Loucy (cell line): ENCODE results near the gene TBCEL.

Experiments
- H2AFZ ChIP-seq: fragments of 200-600 bp; sonication (generic); 2 replicates; pipeline ENCODE4 v1.6.0; 2016; ENCODE audit warnings: antibody characterized with exemption, mild to moderate bottlenecking, low read length, moderate library complexity
- H3F3A ChIP-seq: fragments of 200-600 bp; 2 replicates; pipeline ENCODE4 v1.6.0; 2016; ENCODE audit warnings: antibody characterized with exemption, low read depth, mild to moderate bottlenecking
- H3K27me3 ChIP-seq: fragments of 200-600 bp; sonication (generic); 2 replicates; pipeline ENCODE4 v1.6.1; 2014; ENCODE audit warnings: low read length, mild to moderate bottlenecking; ENCODE audit not compliant: insufficient read depth, poor library complexity, severe bottlenecking
- H3K36me3 ChIP-seq: fragments of 200-600 bp; sonication (generic); 2 replicates; pipeline ENCODE4 v1.6.1; 2016; ENCODE audit warnings: low read length; ENCODE audit not compliant: insufficient read depth
- H3K4me1 ChIP-seq: fragments of 200-600 bp; sonication (generic); 2 replicates; pipeline ENCODE4 v1.5.1; 2014; ENCODE audit warnings: low read length, mild to moderate bottlenecking; ENCODE audit not compliant: insufficient read depth, poor library complexity, severe bottlenecking
- H3K4me2 ChIP-seq: fragments of 200-600 bp; sonication (generic); 2 replicates; pipeline ENCODE4 v1.6.0; 2014; ENCODE audit warnings: antibody characterized with exemption, low read length, low read depth, mild to moderate bottlenecking; ENCODE audit not compliant: poor library complexity, severe bottlenecking
- H3K4me3 ChIP-seq: fragments of 200-600 bp; sonication (generic); 2 replicates; pipeline ENCODE4 v1.5.1; 2014; ENCODE audit warnings: low read length, mild to moderate bottlenecking, mixed read lengths; ENCODE audit not compliant: poor library complexity, severe bottlenecking
- H3K79me2 ChIP-seq: fragments of 200-600 bp; sonication (generic); 2 replicates; pipeline ENCODE4 v1.6.1; 2014; ENCODE audit warnings: low read length; ENCODE audit not compliant: insufficient read depth
- H3K9ac ChIP-seq: fragments of 200-600 bp; sonication (generic); 2 replicates; pipeline ENCODE4 v1.6.0; 2014; ENCODE audit warnings: mild to moderate bottlenecking, low read depth, low read length, moderate library complexity; ENCODE audit not compliant: poor library complexity, severe bottlenecking
- H3K9me2 ChIP-seq: fragments of 200-600 bp; sonication (generic); replicated peaks from 2 replicates; pipeline ENCODE4 v1.6.1; 2016; ENCODE audit warnings: low read depth, low read length, mixed read lengths
- H3K9me3 ChIP-seq: fragments of 200-600 bp; sonication (generic); 2 replicates; pipeline ENCODE4 v1.6.1; 2014; ENCODE audit warnings: mild to moderate bottlenecking, antibody characterized with exemption, low read length, low read depth; ENCODE audit not compliant: insufficient read depth
- H4K20me1 ChIP-seq: fragments of 200-600 bp; sonication (generic); 2 replicates; pipeline ENCODE4 v1.6.0; 2014; ENCODE audit warnings: antibody characterized with exemption, low read length, mild to moderate bottlenecking; ENCODE audit not compliant: insufficient read depth, poor library complexity, severe bottlenecking
- EZH2phosphoT487 ChIP-seq: fragments of 200-600 bp; IDR thresholded peaks from 2 replicates; pipeline ENCODE4 v1.6.1; 2018; ENCODE audit warnings: antibody characterized with exemption, mild to moderate bottlenecking, moderate library complexity, borderline replicate concordance
- TF ChIP-seq, protein P1 (sequence below): fragments of 200-600 bp; sonication (generic); conservative IDR thresholded peaks from 2 replicates; pipeline ENCODE4 v1.5.1; 2014; ENCODE audit warnings: mild to moderate bottlenecking, antibody characterized with exemption, low read length

The TBCEL gene

GRCh38 chr11:121132211-121132976 is 108.5 kb downstream of the TBCEL start:
- TF ChIP-seq, protein P1, sequence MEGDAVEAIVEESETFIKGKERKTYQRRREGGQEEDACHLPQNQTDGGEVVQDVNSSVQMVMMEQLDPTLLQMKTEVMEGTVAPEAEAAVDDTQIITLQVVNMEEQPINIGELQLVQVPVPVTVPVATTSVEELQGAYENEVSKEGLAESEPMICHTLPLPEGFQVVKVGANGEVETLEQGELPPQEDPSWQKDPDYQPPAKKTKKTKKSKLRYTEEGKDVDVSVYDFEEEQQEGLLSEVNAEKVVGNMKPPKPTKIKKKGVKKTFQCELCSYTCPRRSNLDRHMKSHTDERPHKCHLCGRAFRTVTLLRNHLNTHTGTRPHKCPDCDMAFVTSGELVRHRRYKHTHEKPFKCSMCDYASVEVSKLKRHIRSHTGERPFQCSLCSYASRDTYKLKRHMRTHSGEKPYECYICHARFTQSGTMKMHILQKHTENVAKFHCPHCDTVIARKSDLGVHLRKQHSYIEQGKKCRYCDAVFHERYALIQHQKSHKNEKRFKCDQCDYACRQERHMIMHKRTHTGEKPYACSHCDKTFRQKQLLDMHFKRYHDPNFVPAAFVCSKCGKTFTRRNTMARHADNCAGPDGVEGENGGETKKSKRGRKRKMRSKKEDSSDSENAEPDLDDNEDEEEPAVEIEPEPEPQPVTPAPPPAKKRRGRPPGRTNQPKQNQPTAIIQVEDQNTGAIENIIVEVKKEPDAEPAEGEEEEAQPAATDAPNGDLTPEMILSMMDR = no peak
- no peak for TF ChIP-seq EZH2phosphoT487
- no peak overlapping the region for H3K4me2 ChIP-seq
- no peaks in the 10 kb centered on the region for H3K36me3 ChIP-seq
- H3F3A ChIP-seq = no peaks in the 10 kb centered on the region
- H2AFZ ChIP-seq = no peak overlapping the region
- no peaks in the 10 kb centered on the region for H3K27me3 ChIP-seq
- no peak overlapping the region for H3K4me3 ChIP-seq
- H3K4me1 ChIP-seq = no peaks in the 10 kb centered on the region
- H3K9ac ChIP-seq = no peak overlapping the region
- no peaks in the 10 kb centered on the region for H3K79me2 ChIP-seq
- H4K20me1 ChIP-seq = no peaks in the 10 kb centered on the region
- H3K9me2 ChIP-seq = no peaks in the 10 kb centered on the region
- H3K9me3 ChIP-seq = no peaks in the 10 kb centered on the region

DNA sequence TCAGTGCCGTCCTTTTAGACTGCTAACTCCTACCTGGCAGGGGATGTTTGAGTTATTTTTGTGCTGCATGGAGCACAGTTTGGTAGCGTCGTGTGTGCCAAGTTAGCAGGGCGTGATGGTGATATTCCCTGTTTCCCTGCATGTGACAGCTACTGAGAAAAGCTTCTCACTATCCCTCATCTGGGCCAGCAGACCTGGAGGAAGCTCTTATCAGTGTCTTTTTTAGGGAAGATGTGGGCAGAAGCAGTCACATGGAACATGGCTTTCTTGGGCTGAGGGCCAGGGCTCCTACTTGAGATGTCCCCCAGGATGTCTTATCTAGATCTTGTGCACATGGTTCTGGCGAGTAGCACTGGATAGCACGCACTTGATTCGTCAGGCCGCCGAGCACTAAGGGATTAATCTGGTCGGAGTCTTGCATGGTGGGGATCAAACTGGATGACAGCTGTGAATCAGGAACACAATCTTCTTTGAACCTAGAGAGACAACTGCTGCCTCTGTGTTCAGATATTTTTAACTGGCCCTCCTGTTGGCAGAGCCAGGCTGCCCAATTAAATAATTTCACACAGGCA is 110.9 kb downstream of the TBCEL start:
- no peaks in the 10 kb centered on the region for H3K9me2 ChIP-seq
- no peaks in the 10 kb centered on the region for H3K36me3 ChIP-seq
- H3K4me2 ChIP-seq = no peak overlapping the region
- no peak overlapping the region for H3K4me3 ChIP-seq
- no peaks in the 10 kb centered on the region for H4K20me1 ChIP-seq
- H3K4me1 ChIP-seq = no peaks in the 10 kb centered on the region
- H3F3A ChIP-seq = no peaks in the 10 kb centered on the region
- no peaks in the 10 kb centered on the region for H3K9me3 ChIP-seq
- no peak overlapping the region for H3K9ac ChIP-seq
- H2AFZ ChIP-seq = no peak overlapping the region
- H3K79me2 ChIP-seq = no peaks in the 10 kb centered on the region
- no peaks in the 10 kb centered on the region for H3K27me3 ChIP-seq
- TF ChIP-seq EZH2phosphoT487 = no peak
- TF ChIP-seq, protein P1 = no peak

GRCh38 chr11:121137005-121137404 is 113.1 kb downstream of the TBCEL start:
- no peak overlapping the region for H2AFZ ChIP-seq
- no peak overlapping the region for H3K4me2 ChIP-seq
- no peaks in the 10 kb centered on the region for H3K36me3 ChIP-seq
- no peak overlapping the region for H3K9ac ChIP-seq
- H3K4me3 ChIP-seq = no peak overlapping the region
- H3K79me2 ChIP-seq = no peaks in the 10 kb centered on the region
- no peaks in the 10 kb centered on the region for H3K4me1 ChIP-seq
- H3K27me3 ChIP-seq = no peaks in the 10 kb centered on the region
- H4K20me1 ChIP-seq = no peaks in the 10 kb centered on the region
- H3K9me2 ChIP-seq = no peaks in the 10 kb centered on the region
- no peak for TF ChIP-seq EZH2phosphoT487
- TF ChIP-seq, protein P1 = no peak
- H3F3A ChIP-seq = no peaks in the 10 kb centered on the region
- H3K9me3 ChIP-seq = no peaks in the 10 kb centered on the region
